Measurements from ENCODE around the gene FAM185A.
"Not testable (repeated sequence)": the region's sequence is repeated elsewhere in the genome, so short reads cannot be mapped to it uniquely, and the experiment has no call there.

The FAM185A gene

GRCh38 chr7:102836191-102836919 lies 87.6 kb downstream of the FAM185A start:
- TF ChIP-seq CTCF (IDR thresholded peaks at IDR 0.05; ENCODE audit: low read depth, low read length) = no peak
- peak; percentile 19 for DNase-seq (ENCODE audit: extremely low read depth, low read depth)

- no peak for DNase-seq (ENCODE audit: extremely low read depth, low read depth)
- no peak for TF ChIP-seq CTCF (IDR thresholded peaks at IDR 0.05; ENCODE audit: low read depth, low read length)
Measured at GRCh38 chr7:102836977-102837376, 88.2 kb downstream of the FAM185A start.

- no peak for DNase-seq (ENCODE audit: extremely low read depth, low read depth)
- no peak for TF ChIP-seq CTCF (IDR thresholded peaks at IDR 0.05; ENCODE audit: low read depth, low read length)
Measured at GRCh38 chr7:102837802-102838201, 89.0 kb downstream of the FAM185A start.

- not testable (repeated sequence) for DNase-seq (ENCODE audit: extremely low read depth, low read depth)
Measured at GRCh38 chr7:102838572-102839101, 89.8 kb downstream of the FAM185A start.

- no peak for DNase-seq (ENCODE audit: extremely low read depth, low read depth)
- TF ChIP-seq CTCF (IDR thresholded peaks at IDR 0.05; ENCODE audit: low read depth, low read length) = no peak
Measured at GRCh38 chr7:102840404-102840803, 91.6 kb downstream of the FAM185A start.

- DNase-seq (ENCODE audit: extremely low read depth, low read depth) = no peak
- no peak for TF ChIP-seq CTCF (IDR thresholded peaks at IDR 0.05; ENCODE audit: low read depth, low read length)
Measured at GRCh38 chr7:102841290-102841689, 92.5 kb downstream of the FAM185A start.

- DNase-seq (ENCODE audit: extremely low read depth, low read depth) = no peak
Measured at GRCh38 chr7:102842284-102842683, 93.5 kb downstream of the FAM185A start.

More at GRCh38 chr7:102842284-102842683, 93.5 kb downstream of the FAM185A start:
- TF ChIP-seq CTCF (IDR thresholded peaks at IDR 0.05; ENCODE audit: low read depth, low read length) = no peak
